GM19239 (cell line): ENCODE data around the gene UGT1A6.
"Not testable (repeated sequence)": the region's sequence is repeated elsewhere in the genome, so short reads cannot be mapped to it uniquely, and the experiment has no call there.

Experiments used
- DNase-seq: peaks from one replicate; pipeline ENCODE4 v3.0.0; 2011; ENCODE audit warnings: low spot score; ENCODE audit not compliant: insufficient read length
- FAIRE-seq: peaks from 2 replicates; lab custom pipeline; 2011; peaks lifted over from hg19 to GRCh38; lab: Jason Lieb, UNC

The UGT1A6 gene

DNA sequence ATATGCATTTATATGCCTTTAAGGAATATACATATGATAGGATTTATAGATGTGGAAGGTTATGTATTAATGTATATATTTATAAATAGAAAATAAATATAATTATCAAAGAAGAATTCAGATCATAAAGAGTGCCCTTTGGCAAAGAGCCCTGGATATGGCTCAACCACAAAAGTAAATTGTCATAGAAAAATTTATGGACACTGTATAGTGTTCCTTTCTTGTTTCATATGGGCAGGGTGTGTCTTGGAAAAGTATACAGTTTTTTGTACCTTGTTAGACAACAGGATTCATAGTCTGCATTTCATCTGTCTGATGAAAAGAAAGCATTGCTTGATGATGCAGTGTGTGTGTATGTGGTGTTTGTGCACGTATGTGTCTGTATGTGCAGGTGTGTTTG lies 8.1 kb upstream of the UGT1A6 start:
- FAIRE-seq (no peak), DNase-seq (no peak)

DNA sequence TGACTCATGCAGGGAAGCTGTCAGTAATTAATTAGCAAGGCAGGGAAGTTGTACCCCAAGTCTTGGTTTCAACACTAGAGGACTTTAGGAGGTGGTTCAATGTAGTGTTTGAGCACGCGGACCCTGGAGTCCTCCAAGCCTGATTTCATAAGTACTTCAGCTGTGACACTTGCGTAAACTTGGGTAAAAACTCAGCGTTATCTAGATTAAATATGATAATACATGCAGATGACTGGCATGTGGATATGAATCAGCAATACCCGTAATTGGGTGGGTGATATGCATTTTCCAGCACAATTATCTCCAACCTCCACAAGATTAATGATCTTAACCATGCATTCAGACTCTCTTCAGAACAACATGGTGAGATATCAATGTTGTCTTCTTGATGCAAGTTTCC lies 5.8 kb upstream of the UGT1A6 start:
- DNase-seq = no peak
- no peak for FAIRE-seq

DNA sequence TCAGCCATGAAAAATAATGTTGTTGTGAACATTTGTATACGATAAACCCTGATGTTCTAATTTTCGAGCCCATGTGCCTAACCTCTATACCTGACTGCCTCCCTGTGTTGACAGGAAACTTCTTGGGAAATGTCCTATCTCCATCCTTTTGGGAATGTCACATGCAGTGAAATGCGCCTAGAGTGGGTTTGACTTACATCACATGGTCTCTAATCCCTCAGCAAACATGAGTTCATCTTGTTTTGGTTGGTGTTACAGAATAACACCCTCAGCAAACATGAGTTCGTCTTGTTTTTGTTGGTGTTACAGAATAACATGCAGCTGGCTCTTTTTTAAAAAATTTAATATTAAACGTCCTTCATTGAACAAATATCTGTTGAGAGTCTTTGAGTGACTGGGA lies 4.3 kb upstream of the UGT1A6 start:
- DNase-seq (no peak), FAIRE-seq (no peak)

DNA sequence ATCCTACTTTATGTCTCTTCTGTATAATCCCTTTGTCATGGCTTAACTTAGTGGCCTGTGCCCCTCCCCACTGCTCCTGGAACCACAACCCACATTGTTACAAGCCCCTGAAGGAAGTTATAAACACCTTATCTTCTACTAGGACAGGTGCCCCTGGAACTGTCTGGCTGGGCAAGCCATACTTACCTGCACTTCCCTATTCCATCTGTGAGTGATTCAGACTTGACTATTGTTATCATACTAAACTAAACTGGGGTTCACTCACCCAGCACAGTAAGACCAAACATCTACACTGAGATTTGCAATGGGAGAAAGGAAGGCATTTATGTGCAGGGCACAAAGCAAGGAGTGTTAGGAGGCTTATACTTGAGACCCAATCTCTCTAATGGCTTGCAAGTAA lies 3.7 kb upstream of the UGT1A6 start:
- no peak for FAIRE-seq
- no peak for DNase-seq

DNA sequence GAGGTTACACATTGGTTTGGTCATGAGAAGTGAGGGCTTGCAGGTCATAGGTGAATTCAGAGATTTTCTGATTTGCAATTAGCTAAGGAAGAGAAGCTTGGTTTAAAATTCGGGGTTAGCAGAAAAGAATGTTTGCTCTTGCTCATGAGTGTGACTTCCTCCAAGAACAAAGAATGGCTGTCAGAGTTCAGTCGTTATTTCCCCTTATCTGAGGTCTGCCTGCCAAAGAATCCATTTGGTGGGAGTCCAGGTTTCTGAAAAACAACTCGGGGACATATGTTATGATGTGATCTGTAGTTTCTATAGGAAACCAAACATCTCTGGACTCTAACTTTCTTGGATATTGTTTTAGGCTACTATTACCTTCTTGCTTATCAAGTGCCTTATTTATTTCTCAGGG lies 3.2 kb upstream of the UGT1A6 start:
- FAIRE-seq (no peak), DNase-seq (no peak)

DNA sequence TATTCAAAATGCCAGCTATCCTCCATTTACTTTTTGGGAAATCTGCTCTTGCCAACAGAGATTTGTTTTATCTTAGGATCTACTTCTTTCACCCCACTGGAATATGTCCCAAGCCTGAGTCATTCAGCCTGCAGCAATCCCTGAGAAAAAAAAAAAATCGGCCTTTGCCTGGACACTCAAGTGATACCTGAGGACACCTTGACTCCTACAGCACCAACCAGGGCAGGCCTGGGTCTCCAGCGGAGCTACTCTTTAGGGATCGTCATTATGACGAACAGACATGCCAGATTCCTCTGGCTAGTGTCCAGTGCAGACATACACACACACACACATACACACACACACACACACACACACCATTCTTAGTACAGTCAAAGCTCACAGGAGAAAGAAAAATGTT lies 2.2 kb upstream of the UGT1A6 start:
- FAIRE-seq (no peak), DNase-seq (no peak)

DNA sequence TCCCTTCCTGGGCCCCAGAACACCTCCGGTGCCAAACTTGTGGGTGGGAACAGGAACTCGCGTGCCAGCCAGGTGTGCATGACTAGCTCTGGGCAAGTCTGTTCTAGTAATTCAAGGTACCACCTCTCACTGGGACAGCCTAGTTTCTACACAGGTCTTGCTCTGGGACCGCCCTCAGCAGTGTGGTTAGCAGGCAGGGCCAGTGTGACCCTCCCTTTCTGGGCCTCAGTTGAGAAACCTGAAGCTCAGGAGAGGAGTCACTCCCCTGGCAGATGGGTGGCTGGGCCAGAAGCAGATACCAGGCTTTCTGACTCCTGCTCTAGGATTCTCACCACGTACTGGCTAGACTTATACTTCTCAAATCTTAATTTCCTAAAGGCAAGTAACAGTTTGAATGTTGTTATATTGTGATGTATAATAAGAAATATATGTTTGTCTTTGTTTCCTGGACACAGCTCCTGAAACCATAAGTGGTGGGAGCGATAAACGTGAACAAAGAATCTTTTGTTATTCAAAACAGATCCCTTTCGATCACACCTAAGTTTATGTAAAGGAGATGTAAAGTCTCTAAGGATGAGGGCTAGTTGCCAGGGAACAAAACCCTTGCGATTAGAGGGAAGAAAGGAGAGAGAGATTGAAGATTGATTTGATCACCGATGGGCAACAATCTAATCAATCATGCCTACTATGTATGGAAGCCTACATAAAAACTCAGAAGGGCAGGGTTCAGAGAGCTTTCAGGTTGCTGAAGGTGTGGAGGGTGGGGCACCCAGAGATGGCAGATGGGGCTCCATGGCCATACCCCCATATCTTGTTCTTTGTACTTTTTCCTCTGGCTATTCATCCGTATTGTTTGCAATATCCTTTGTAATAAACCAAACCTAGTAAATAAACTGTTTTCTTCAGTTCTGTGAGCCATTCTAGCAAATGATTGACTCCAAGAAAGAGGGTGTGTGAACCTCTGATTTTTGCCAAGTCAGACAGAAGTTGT lies 952 bp upstream of the UGT1A6 start:
- DNase-seq (no peak), FAIRE-seq (no peak)

DNA sequence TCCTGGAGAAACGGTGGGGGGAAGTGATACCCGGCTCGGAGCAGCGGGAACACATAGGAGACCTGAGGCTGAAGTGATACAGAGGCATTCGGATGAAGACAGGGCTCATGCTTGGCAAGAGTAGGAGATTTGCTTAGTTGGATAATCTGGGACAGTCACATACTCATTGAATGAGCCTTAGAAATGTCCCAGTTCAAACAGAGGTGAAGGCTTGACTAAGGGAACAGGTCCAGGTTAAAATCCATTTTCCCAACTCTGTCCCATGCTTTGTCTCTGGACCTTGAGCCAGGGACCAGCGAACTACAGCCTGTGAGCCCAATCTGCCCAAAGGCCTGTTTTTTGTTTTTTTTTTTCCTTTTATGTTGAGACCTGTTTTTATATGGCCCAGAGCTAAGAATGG lies 1.3 kb downstream of the UGT1A6 start:
- DNase-seq = no peak
- FAIRE-seq = no peak

DNA sequence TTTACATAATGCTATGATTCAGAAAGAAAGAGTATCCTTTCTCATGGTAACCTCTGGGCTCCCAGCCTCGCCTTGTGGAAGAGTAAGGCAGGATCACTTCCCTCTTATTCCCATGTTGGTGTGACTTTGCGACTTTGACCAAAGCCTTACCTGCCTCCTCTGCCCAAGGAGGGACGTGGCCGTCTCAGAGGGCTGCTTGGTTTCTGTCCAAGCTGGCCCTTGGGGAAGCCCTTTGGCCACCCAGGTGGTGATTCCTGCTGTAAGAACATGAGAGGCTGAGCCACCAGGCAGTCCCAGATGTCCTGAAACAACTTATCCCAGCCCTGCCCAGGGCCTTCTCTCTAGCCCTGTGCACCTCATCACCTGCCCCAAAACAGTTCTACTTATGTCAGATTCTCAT lies 6.0 kb downstream of the UGT1A6 start:
- no peak for FAIRE-seq

DNA sequence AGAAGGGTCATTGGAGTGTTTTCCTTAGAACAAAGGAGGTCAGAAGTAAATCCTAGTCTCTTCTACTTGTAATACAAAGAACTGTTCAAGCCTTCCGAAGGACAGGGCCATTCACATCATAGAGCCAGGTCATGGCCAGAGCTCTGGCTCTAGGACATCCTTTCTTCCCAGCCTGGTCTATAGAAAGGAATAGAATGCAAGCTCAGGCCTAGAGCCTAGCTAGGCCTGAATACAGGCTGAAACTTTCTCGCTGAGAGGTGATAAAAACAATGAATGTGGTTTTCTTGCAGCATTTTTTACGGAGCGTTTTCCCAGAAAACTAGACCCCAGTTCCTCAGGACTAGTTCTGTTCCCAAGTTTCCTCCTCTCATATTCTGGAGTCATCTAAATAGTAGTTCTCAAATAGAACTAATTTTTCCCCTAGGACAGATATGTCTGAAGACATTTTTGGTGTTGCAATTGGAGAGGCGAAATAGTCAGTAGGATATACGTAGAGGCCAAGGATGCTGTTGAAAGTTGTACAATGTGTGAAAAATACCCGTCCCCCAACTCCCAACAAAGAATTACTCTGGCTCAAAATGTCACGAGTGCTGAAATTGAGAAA lies 6.8 kb downstream of the UGT1A6 start:
- FAIRE-seq = no peak
- DNase-seq = no peak

More for the DNA sequence above, 6.0 kb downstream of the UGT1A6 start:
- DNase-seq = no peak

DNA sequence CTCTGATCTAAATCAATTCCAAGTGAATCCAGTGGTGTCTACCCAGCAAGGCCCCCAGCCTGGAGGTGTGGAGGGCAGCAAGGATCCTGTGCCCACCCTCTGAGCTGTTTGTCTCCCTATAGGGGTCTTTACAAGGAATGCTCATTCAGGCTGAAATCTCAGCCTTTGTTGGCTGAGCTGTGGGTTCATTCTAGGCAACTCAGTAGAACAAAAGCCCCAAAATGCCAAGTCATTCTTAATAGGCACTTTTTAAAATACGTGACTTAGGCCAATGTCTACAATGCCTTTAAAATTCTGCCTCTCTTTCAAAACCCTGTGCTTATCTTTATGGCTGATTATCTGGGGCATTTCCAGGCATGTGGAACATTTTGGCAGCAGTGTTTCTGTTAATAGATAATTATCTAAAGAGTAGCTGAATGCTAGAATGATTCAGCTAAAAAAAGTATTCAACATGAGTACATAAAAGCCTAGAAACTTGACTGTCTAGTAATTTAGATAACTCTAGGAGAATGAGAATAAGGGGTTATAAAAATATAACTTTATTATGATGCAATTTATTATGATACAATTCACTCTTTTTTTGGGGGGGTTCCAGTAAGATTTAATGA lies 7.4 kb downstream of the UGT1A6 start:
- no peak for FAIRE-seq
- DNase-seq = no peak

DNA sequence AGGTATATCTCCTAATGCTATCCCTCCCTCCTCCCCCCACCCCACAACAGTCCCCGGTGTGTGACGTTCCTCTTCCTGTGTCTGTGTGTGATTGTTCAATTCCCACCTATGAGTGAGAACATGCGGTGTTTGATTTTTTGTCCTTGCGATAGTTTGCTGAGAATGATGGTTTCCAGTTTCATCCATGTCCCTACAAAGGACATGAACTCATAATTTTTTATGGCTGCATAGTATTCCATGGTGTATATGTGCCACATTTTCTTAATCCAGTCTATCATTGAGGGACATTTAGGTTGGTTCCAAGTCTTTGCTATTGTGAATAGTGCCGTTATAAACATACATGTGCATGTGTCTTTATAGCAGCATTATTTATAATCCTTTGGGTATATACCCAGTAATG lies 8.2 kb downstream of the UGT1A6 start:
- not testable (repeated sequence) for FAIRE-seq, DNase-seq

DNA sequence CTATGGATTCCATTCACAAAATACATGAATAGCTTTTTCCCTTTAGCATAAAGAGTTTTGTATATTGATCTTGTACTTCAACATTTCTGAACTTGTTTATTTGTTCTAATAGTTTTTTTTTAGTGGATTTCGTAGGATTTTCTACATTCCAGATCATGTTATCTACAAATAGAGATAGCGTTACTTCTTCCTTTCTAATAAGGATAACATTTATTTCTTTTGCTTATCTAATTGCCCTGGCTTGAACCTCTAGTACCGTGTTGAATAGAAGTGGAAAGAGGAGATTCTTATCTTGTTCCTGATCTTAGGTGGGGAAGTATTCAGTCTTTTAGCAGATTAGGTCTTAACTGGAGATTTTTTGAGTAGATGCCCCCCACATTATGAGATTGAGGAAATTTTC lies 9.5 kb downstream of the UGT1A6 start:
- DNase-seq (no peak), FAIRE-seq (no peak)

DNA sequence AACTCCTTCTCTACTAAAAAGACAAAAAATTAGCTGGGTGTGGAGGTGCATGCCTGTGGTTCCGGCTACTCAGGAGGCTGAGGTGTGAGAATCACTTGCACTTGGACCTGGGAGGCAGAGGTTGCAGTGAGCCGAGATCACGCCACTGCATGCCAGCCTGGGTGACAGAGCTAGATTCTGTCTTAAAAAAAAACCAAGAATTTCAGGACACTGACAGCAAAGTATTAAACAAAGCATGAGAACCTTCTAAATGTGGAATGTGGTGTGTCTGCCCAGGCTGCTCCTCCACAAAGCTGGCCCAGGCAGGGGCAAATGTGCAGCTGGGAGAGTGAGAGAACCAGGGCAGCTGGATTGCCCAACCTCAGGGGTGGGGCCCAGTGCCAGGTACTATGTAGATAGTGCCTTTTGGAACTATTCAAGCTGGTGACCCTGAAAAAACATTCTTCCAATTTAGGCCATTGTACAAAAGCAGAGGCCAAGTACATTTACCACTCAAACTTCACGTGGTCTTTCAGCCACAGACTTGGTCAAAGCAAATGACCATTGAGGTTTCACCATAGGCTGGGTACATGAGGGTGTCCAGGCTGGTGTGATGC lies 13.3 kb downstream of the UGT1A6 start:
- no peak for FAIRE-seq

DNA sequence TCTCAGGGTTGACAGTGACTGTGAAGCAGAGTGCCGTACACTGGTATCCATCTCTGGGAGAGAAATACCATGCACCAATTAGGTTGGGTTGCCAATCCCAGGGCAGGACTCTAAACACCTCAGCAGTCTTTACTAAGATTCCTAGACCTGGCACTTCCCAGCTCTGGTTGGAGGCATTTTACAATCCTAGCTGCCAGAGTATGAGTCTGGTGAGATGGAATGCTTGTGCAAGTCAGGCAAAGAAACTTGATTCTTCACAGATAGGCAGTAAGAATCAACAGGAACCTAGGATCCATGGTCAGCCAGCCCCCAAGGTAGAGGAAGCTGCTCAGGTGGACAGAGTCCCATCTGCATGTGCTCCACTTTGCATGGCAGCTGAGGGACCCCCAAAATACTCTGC lies 14.0 kb downstream of the UGT1A6 start:
- DNase-seq (no peak), FAIRE-seq (no peak)

More for the DNA sequence above, 13.3 kb downstream of the UGT1A6 start:
- no peak for DNase-seq

DNA sequence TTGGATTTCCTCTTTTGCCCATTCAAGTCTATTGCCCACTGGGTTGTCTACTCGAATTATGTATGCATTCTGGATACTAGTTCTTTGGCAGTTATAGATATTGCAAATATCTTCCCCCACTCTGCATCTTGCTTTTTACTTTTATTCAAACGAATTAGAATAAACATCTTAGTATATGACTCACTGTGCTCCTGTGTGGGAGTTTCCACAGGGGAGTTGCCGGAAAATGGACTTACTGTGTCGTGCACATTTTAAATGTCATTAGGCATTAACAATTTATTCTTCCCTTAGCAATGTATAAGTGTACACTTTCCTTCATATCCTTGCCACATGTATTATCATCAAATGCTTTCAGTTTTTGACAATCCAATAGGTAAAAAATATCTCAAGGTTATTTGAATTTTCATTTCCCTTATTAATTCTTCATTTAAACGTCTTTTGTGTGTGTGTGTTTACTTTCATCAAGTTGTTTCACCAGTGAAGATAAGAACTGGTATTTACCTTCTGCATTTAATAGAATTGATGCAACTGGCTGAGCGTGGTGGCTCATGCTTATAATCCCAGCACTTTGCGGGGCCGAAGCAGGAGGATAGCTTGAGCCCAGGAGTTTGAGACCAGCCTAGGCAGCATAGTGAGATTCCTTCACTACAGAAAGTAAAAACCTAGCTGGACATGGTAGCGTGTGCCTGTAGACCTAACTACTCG lies 15.4 kb downstream of the UGT1A6 start:
- FAIRE-seq (no peak), DNase-seq (no peak)

DNA sequence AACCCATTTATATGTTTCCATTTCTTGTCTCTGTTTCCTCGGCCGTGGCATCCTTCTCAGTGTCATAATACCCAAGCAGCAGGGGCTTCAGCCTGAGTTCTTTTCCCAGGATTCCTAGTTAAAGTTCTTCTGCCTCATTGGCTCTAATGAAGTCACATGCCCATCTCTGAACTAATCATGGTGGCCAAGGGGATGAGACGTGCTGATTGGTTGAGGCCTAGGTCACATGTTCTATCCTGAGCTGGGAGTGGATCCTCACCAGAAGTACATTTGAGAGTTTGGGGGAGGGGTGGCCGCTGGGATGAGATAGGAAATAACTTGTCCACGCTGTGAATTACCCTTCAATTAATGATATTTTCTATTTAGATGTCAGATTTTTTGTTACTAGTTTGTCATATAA lies 16.3 kb downstream of the UGT1A6 start:
- DNase-seq = no peak
- FAIRE-seq = no peak

DNA sequence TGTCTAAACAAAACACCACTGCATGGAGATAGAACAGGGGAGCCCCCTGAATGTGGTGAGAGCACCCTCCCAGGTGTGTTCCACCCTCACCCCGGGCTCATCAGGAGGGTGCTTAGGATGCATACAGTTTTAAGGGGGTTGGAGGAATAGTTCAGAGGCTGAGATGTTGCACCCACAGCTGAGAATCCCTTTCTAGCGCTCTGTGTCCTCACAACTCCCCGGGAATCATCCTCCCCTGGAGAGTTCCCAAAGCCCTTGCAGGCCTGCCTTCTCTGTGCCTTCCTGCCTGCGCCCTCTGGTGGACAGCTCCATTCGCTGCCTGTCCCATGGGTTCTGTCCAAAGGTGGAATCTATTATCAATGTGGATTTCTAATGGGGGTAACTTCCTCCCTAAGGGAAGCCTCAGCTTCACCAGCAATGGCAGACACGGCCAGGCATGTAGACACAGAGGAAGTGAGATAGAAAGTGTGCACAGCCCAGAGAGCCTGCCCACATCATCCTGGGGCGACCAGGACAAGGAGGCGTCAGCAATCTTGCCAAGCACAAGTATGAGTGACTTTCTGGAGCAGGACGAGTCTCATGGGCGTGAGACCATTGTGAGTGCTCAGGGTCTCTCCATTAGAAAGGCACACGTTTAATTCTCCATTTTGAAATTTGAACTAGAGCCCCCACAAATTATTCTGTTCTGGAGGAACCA lies 18.8 kb downstream of the UGT1A6 start:
- DNase-seq = peak; percentile 34
- peak; percentile 84 for FAIRE-seq

DNA sequence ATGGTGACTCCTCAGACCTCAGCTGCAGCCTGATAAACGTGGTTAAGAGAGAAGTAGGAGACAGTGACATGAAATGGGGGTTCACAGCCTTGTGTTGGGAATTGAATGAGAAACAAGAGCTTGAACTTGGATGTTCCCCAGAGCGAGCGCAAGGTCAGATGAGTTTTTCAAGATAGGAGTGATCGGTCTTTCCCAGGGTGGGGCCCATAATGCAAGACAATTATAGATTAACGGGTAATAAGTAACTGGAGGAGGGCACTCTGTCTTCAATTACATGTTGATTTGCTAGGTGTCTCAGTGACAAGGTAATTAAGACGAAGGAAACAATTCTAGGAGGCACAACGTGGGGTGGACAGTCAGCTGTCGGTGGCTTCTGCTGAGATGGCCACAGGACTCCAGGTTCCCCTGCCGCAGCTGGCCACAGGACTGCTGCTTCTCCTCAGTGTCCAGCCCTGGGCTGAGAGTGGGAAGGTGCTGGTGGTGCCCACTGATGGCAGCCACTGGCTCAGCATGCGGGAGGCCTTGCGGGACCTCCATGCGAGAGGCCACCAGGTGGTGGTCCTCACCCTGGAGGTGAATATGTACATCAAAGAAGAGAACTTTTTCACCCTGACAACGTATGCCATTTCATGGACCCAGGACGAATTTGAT lies 20.0 kb downstream of the UGT1A6 start, which contains the start of gene UGT1A5:
Gene UGT1A5 (plus strand): TSS at position 297 of the 651 bp plus-strand sequence. CDS start 85 bp downstream, at position 382.
- DNase-seq = no peak
- no peak for FAIRE-seq
